K562 (cell line): Measurements from ENCODE around the gene MAGI1. TPM values are rescaled to one million over a fixed set of nuclear protein-coding genes. Genes with fewer than 3 reads are reported as not detected.

Source experiments
- ATAC-seq: fragments of 200-7000 bp; cut with Tn5 transposase; 3 replicates; pipeline ENCODE4 v1.9.1; 2020; ENCODE audit warnings: moderate library complexity
- BruUV-seq: library from RNA; stranded (reverse); fragments of 400-500 nt; replicated peaks from 2 replicates; lab custom pipeline; 2021; lab: Mats Ljungman, UMichigan
- CTCF ChIA-PET: fragments of 300-600 bp; formaldehyde crosslinking; extraction: SDS; loops from one replicate; lab custom pipeline; 2021; ENCODE audit warnings: low intra/inter-chr PET ratio; lab: Yijun Ruan, JAX
- POLR2A ChIA-PET: fragments of 300-600, 350-650 bp; sonication (Branson Sonifier 250); formaldehyde crosslinking; extraction: SDS; loops from one replicate; lab custom pipeline; 2021; ENCODE audit warnings: antibody characterized with exemption, inconsistent platforms; lab: Yijun Ruan, JAX
- DNase-seq, 4 experiments: peaks; one replicate each; pipeline versions ENCODE4 v3.0.0 to v3.0.0-alpha.2; 2011 to 2018; ENCODE audit warnings: low spot score in 3 of 4, mixed read lengths in 3 of 4; ENCODE audit errors: extremely low read depth in 1 of 4
- FAIRE-seq: peaks from 2 replicates; lab custom pipeline; 2011; peaks lifted over from hg19 to GRCh38; lab: Jason Lieb, UNC
- H2AFZ ChIP-seq: 2 replicates; pipeline ENCODE4 v1.6.0; 2011; ENCODE audit warnings: low read depth, low read length, control low read depth, inconsistent platforms
- H3K27ac ChIP-seq: fragments of 200-600 bp; 3 replicates; pipeline ENCODE4 v1.8.0; 2011; ENCODE audit warnings: low read depth, mild to moderate bottlenecking, control low read depth, inconsistent platforms, low read length, moderate library complexity, mixed read lengths; ENCODE audit errors: extremely low read depth
- H3K27me3 ChIP-seq, 2 experiments: fragments of 300-600 bp in 1 of 2; 2 replicates in 1 of 2; 3 replicates in 1 of 2; pipeline versions ENCODE4 v1.6.0 to v1.8.0; 2011; ENCODE audit warnings: inconsistent platforms in 2 of 2, low read length in 2 of 2, mild to moderate bottlenecking in 1 of 2, mixed read lengths in 1 of 2, moderate library complexity in 1 of 2; ENCODE audit not compliant: control insufficient read depth in 2 of 2, insufficient read depth in 2 of 2
- H3K36me3 ChIP-seq: fragments of 300-600 bp; 3 replicates; pipeline ENCODE4 v1.8.0; 2011; ENCODE audit warnings: mild to moderate bottlenecking, low read length, inconsistent platforms; ENCODE audit not compliant: control insufficient read depth, insufficient read depth
- H3K4me1 ChIP-seq, 2 experiments: fragments of 200-600 bp in 1 of 2; replicated peaks in 1 of 2; 2 replicates in 1 of 2; 3 replicates in 1 of 2; pipeline versions ENCODE4 v1.5.1 to v1.8.0; 2011; ENCODE audit warnings: inconsistent platforms in 2 of 2, low read length in 2 of 2, mild to moderate bottlenecking in 1 of 2, mixed read lengths in 1 of 2, moderate library complexity in 1 of 2; ENCODE audit not compliant: control insufficient read depth in 2 of 2, insufficient read depth in 2 of 2
- H3K4me2 ChIP-seq: 2 replicates; pipeline ENCODE4 v1.6.1; 2011; ENCODE audit warnings: low read length, control low read depth, inconsistent platforms, mixed read lengths; ENCODE audit not compliant: insufficient read depth
- H3K4me3 ChIP-seq: fragments of 200-600 bp; sonication (generic), shearing (Covaris generic); 2 replicates; pipeline ENCODE4 v1.5.1; 2016; ENCODE audit warnings: control low read depth, inconsistent platforms
- H3K79me2 ChIP-seq: fragments of 200-600 bp; 3 replicates; pipeline ENCODE4 v1.8.0; 2011; ENCODE audit warnings: low read length, inconsistent platforms; ENCODE audit not compliant: control insufficient read depth, insufficient read depth
- H3K9ac ChIP-seq, 2 experiments: 2 replicates each; pipeline versions ENCODE4 v1.6.0 to v1.6.1; 2011; ENCODE audit warnings: low read depth in 2 of 2, low read length in 2 of 2, control low read depth in 1 of 2, inconsistent platforms in 1 of 2, mild to moderate bottlenecking in 1 of 2, mixed read lengths in 1 of 2; ENCODE audit not compliant: insufficient read depth in 1 of 2
- H3K9me1 ChIP-seq: one replicate; pipeline ENCODE4 v1.6.0; 2011; ENCODE audit warnings: inconsistent platforms, mild to moderate bottlenecking, low read length, moderate library complexity; ENCODE audit not compliant: control insufficient read depth, insufficient read depth
- H3K9me3 ChIP-seq: replicated peaks from 2 replicates; pipeline ENCODE4 v1.5.1; 2011; ENCODE audit warnings: low read depth, low read length, inconsistent platforms; ENCODE audit not compliant: control insufficient read depth, insufficient read depth
- H4K20me1 ChIP-seq: replicated peaks from 2 replicates; pipeline ENCODE4 v1.6.1; 2011; ENCODE audit warnings: low read length, inconsistent platforms, mixed read lengths; ENCODE audit not compliant: control insufficient read depth, insufficient read depth
- FOXK2 ChIP-seq, 2 experiments: fragments of 450-650 bp; IDR thresholded peaks in 1 of 2; conservative IDR thresholded peaks in 1 of 2; 2 replicates each; pipeline ENCODE4 v1.6.1; 2016; ENCODE audit warnings: low read depth in 2 of 2, mild to moderate bottlenecking in 1 of 2
- ILK ChIP-seq: fragments of 450-650 bp; IDR thresholded peaks from 2 replicates; pipeline ENCODE4 v1.6.1; 2016; ENCODE audit warnings: missing genetic modification characterization, low read depth, mild to moderate bottlenecking, missing compliant biosample characterization, moderate library complexity, borderline replicate concordance
- MEF2D ChIP-seq: conservative IDR thresholded peaks from 2 replicates; pipeline ENCODE4 v1.6.1; 2016; ENCODE audit warnings: low read depth, missing genetic modification characterization, missing compliant biosample characterization
- NFRKB ChIP-seq: fragments of 450-650 bp; IDR thresholded peaks from 2 replicates; pipeline ENCODE4 v1.6.1; 2016; ENCODE audit warnings: low read depth
- SMC3 ChIP-seq: conservative IDR thresholded peaks from 2 replicates; pipeline ENCODE4 v1.6.1; 2011; ENCODE audit warnings: low read depth, low read length, improper control_type of control experiment; ENCODE audit not compliant: insufficient read depth
- ZNF121 ChIP-seq: sonication (generic); formaldehyde crosslinking; conservative IDR thresholded peaks from 2 replicates; pipeline ENCODE4 v1.8.0; 2022; ENCODE audit warnings: missing genetic modification reagents
- WGBS: fragments of 100-300 bp; shearing (Covaris generic); methylation state at CpG from one replicate; pipeline ENCODE4 v1.1.6; 2016; ENCODE audit warnings: low coverage, mixed read lengths; ENCODE audit not compliant: insufficient coverage; ENCODE audit errors: missing lambda C conversion rate; 5-methylcytosine and 5-hydroxymethylcytosine counted together
- in situ Hi-C: fragments of 300-500 bp; cut with MboI; formaldehyde crosslinking; loops from 4 replicates; pipeline ENCODE4 v1.15.0; 2018; ENCODE audit warnings: inconsistent platforms, mixed read lengths
- intact Hi-C: fragments of 100-400 bp; cut with micrococcal nuclease; formaldehyde crosslinking; loops from 2 replicates; pipeline ENCODE4 v1.14.2; 2022
- polyA plus RNA-seq, 8 experiments: library from polyadenylated mRNA; depleted of rRNA in 4 of 8; stranded (reverse) in 5 of 8; unstranded in 3 of 8; fragments of >200 nt; fragmentation: Nextera tagmentation in 2 of 8; fragmentation: Illumina TruSeq in 1 of 8; extraction: Ambion mirVana in 2 of 8; extraction: Trizol in 1 of 8; gene quantifications; 2 replicates each; pipeline versions ENCODE4 v1.2.1 to v1.2.3, GENCODE V29; 2011 to 2014; ENCODE audit warnings: inconsistent platforms in 1 of 8, missing spikeins in 1 of 8
- total RNA-seq, 7 experiments: library from RNA; depleted of rRNA in 6 of 7; stranded (reverse); fragments of >200 nt in 6 of 7; fragmentation: Illumina TruSeq in 2 of 7; extraction: Trizol in 2 of 7; gene quantifications; 2 replicates each; pipeline versions ENCODE4 v1.2.1 to v1.2.3, GENCODE V29; 2011 to 2021; ENCODE audit warnings: low replicate concordance in 1 of 7
- TF ChIP-seq, protein P1 (sequence below), 3 experiments: fragments of 200-800 bp in 1 of 3; fragments of 250-450 bp in 1 of 3; fragments of 450-650 bp in 1 of 3; sonication (Bioruptor Pico) in 1 of 3; sonication (Bioruptor generic) in 1 of 3; formaldehyde crosslinking in 1 of 3; IDR thresholded peaks; 2 replicates each; pipeline versions ENCODE4 v1.6.1 to v1.8.0; 2016 to 2022; ENCODE audit warnings: mild to moderate bottlenecking in 2 of 3, missing genetic modification characterization in 2 of 3, missing compliant biosample characterization in 1 of 3, moderate library complexity in 1 of 3
- TF ChIP-seq, protein P2 (sequence below): fragments of 450-650 bp; IDR thresholded peaks from 2 replicates; pipeline ENCODE4 v1.6.1; 2016; ENCODE audit warnings: mild to moderate bottlenecking
- TF ChIP-seq, protein P3 (sequence below): fragments of 250-450 bp; sonication (Bioruptor Pico); IDR thresholded peaks from 2 replicates; pipeline ENCODE4 v1.8.0; 2022; ENCODE audit warnings: inconsistent platforms, mild to moderate bottlenecking, moderate library complexity, borderline replicate concordance

MAGI1 gene
- total and polyA plus RNA-seq, 9 of the 15 experiments (the other 6 are each of a cell fraction or from before 2014, with no cell fraction given): 7.8 to 59.4 (median 43.2) TPM

DNA sequence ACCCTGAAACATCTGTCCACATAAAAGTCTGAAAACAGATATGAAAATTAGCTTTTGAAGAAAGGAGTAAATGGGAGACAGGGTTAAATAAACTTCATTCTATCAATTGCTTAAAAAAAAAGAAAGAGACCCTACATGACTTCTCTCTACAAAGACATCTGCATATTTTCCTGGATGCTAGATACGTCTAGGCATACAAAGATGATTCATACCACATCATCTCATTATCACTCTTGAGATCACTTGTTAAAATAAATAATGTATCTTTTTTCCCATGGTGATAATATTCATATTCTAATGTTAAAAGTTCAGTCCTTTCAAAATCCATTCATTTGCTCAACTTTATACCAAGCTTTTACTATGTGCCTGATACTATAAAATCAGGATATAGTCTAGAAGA lies 295.8 kb downstream of the MAGI1 start (continued):
- TF ChIP-seq, protein P1, sequence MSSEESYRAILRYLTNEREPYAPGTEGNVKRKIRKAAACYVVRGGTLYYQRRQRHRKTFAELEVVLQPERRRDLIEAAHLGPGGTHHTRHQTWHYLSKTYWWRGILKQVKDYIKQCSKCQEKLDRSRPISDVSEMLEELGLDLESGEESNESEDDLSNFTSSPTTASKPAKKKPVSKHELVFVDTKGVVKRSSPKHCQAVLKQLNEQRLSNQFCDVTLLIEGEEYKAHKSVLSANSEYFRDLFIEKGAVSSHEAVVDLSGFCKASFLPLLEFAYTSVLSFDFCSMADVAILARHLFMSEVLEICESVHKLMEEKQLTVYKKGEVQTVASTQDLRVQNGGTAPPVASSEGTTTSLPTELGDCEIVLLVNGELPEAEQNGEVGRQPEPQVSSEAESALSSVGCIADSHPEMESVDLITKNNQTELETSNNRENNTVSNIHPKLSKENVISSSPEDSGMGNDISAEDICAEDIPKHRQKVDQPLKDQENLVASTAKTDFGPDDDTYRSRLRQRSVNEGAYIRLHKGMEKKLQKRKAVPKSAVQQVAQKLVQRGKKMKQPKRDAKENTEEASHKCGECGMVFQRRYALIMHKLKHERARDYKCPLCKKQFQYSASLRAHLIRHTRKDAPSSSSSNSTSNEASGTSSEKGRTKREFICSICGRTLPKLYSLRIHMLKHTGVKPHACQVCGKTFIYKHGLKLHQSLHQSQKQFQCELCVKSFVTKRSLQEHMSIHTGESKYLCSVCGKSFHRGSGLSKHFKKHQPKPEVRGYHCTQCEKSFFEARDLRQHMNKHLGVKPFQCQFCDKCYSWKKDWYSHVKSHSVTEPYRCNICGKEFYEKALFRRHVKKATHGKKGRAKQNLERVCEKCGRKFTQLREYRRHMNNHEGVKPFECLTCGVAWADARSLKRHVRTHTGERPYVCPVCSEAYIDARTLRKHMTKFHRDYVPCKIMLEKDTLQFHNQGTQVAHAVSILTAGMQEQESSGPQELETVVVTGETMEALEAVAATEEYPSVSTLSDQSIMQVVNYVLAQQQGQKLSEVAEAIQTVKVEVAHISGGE (CRISPR knock-in tag; IDR thresholded peaks at IDR 0.05): no peak
- TF ChIP-seq, all 486 proteins: peak for 0

DNA sequence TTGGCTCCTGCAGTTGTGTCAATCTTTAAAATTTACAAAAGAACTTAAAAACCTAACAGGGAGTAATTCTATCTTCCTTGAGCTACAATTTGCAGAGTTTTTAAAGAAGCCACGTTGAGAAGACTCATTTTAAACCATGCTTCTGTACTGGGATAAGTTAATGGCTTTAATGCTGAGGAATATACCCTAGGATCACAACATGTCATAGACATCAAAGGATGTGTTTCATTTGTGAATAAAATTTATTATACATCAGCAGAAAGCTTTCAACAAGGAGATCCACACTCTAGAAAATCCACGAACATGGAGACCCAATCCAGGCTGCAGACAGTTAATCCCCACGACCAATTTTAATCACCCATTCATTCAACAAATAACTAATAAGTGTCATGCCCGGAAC lies 297.2 kb downstream of the MAGI1 start:
- Histone ChIP-seq H3K79me2 (no peaks in the 10 kb centered on the region), H2AFZ (no peak overlapping the region), H3K9me3 (no peaks in the 10 kb centered on the region), H3K36me3 (no peaks in the 10 kb centered on the region), H3K4me3 (no peak overlapping the region), H3K27me3 (no peaks in the 10 kb centered on the region), H3K9ac (no peak overlapping the region), H3K27ac (no peak overlapping the region), H4K20me1 (no peaks in the 10 kb centered on the region), H3K4me1 (no peaks in the 10 kb centered on the region), H3K4me2 (no peak overlapping the region), H3K9me1 (no peaks in the 10 kb centered on the region)
- ChIA-PET POLR2A (no interaction called here), CTCF (no interaction called here)
- no peak for DNase-seq
- TF ChIP-seq ILK (tag) (no peak), SMC3 (no peak), ZNF121 (CRISPR knock-in tag) (no peak), NFRKB (no peak), FOXK2 (conservative IDR thresholded peaks at IDR 0.05 in 1 of 2, IDR thresholded peaks at IDR 0.05 in 1 of 2; ENCODE audit: low read depth in 2 of 2) (no peak), MEF2D (tag) (no peak)
- TF ChIP-seq, protein P2, sequence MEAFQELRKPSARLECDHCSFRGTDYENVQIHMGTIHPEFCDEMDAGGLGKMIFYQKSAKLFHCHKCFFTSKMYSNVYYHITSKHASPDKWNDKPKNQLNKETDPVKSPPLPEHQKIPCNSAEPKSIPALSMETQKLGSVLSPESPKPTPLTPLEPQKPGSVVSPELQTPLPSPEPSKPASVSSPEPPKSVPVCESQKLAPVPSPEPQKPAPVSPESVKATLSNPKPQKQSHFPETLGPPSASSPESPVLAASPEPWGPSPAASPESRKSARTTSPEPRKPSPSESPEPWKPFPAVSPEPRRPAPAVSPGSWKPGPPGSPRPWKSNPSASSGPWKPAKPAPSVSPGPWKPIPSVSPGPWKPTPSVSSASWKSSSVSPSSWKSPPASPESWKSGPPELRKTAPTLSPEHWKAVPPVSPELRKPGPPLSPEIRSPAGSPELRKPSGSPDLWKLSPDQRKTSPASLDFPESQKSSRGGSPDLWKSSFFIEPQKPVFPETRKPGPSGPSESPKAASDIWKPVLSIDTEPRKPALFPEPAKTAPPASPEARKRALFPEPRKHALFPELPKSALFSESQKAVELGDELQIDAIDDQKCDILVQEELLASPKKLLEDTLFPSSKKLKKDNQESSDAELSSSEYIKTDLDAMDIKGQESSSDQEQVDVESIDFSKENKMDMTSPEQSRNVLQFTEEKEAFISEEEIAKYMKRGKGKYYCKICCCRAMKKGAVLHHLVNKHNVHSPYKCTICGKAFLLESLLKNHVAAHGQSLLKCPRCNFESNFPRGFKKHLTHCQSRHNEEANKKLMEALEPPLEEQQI: no peak
- TF ChIP-seq, protein P3, sequence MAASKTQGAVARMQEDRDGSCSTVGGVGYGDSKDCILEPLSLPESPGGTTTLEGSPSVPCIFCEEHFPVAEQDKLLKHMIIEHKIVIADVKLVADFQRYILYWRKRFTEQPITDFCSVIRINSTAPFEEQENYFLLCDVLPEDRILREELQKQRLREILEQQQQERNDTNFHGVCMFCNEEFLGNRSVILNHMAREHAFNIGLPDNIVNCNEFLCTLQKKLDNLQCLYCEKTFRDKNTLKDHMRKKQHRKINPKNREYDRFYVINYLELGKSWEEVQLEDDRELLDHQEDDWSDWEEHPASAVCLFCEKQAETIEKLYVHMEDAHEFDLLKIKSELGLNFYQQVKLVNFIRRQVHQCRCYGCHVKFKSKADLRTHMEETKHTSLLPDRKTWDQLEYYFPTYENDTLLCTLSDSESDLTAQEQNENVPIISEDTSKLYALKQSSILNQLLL (CRISPR knock-in tag): no peak
- in situ Hi-C loops: loop anchor here (25.0 kb wide), 1 partner anchor 1204 kb away; no protein-coding TSS in a partner anchor
- WGBS: 9% methylated on average over 4 of the region's 4 CpGs
- no peak for FAIRE-seq
- no TSS peak for BruUV-seq
- no peak for ATAC-seq
- intact Hi-C loops: no loop called here
